Ishikawa (cell line): ENCODE measurements around the gene NDUFB2.

Source experiments
- CEBPB ChIP-seq: IDR thresholded peaks from 2 replicates; pipeline ENCODE4 v1.6.1; 2012
- CREB1 ChIP-seq: IDR thresholded peaks from 2 replicates; pipeline ENCODE4 v1.6.1; 2012; ENCODE audit warnings: low read depth
- EGR1 ChIP-seq: IDR thresholded peaks from 2 replicates; pipeline ENCODE4 v1.6.1; 2012
- EP300 ChIP-seq: IDR thresholded peaks from 2 replicates; pipeline ENCODE4 v1.6.1; 2012; ENCODE audit warnings: borderline replicate concordance
- FOXM1 ChIP-seq: IDR thresholded peaks from 2 replicates; pipeline ENCODE4 v1.6.1; 2012; ENCODE audit warnings: low read depth, borderline replicate concordance
- NFIC ChIP-seq: IDR thresholded peaks from 2 replicates; pipeline ENCODE4 v1.6.1; 2012
- RAD21 ChIP-seq: IDR thresholded peaks from 2 replicates; pipeline ENCODE4 v1.6.1; 2012; ENCODE audit warnings: low read depth
- TAF1 ChIP-seq: IDR thresholded peaks from 2 replicates; pipeline ENCODE4 v1.6.1; 2012; ENCODE audit warnings: low read depth, mild to moderate bottlenecking
- TCF12 ChIP-seq: IDR thresholded peaks from 2 replicates; pipeline ENCODE4 v1.6.1; 2012; ENCODE audit warnings: low read depth
- TEAD4 ChIP-seq: IDR thresholded peaks from 2 replicates; pipeline ENCODE4 v1.6.1; 2012
- YY1 ChIP-seq: IDR thresholded peaks from 2 replicates; pipeline ENCODE4 v1.6.1; 2012; ENCODE audit warnings: low read depth
- ZBTB7A ChIP-seq: IDR thresholded peaks from 2 replicates; pipeline ENCODE4 v1.6.1; 2012; ENCODE audit warnings: low read depth
- TF ChIP-seq, protein P1 (sequence below): IDR thresholded peaks from 2 replicates; pipeline ENCODE4 v1.6.1; 2012; ENCODE audit warnings: low read depth, mild to moderate bottlenecking
- TF ChIP-seq, protein P2 (sequence below): IDR thresholded peaks from 2 replicates; pipeline ENCODE4 v1.6.1; 2012
- TF ChIP-seq, protein P3 (sequence below): IDR thresholded peaks from 2 replicates; pipeline ENCODE4 v1.6.1; 2012

The NDUFB2 gene

DNA sequence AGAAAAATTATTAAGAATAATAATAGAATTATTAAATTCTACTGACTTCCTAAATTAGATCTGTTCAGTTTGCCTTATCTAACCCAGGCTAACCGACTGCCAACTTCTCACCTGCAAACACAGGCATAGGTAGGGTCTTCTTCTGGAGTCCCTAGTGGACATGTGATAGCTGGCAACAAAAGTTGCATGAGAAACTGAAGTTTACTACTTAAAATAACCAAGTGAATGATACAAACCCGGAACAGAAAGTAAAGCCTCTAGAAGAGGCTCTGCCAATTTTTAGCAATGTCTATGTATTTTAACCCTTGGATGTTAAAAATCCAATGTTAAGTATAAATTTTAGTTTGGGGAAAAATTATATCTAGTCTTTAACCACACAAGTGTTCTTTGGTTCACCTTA lies 37.6 kb downstream of the NDUFB2 start:
- TF ChIP-seq CEBPB (no peak), FOXM1 (no peak), EGR1 (no peak), TAF1 (no peak), ZBTB7A (no peak), EP300 (no peak), TEAD4 (no peak), RAD21 (no peak), NFIC (no peak), TCF12 (no peak), CREB1 (no peak), YY1 (no peak)
- TF ChIP-seq, protein P1, sequence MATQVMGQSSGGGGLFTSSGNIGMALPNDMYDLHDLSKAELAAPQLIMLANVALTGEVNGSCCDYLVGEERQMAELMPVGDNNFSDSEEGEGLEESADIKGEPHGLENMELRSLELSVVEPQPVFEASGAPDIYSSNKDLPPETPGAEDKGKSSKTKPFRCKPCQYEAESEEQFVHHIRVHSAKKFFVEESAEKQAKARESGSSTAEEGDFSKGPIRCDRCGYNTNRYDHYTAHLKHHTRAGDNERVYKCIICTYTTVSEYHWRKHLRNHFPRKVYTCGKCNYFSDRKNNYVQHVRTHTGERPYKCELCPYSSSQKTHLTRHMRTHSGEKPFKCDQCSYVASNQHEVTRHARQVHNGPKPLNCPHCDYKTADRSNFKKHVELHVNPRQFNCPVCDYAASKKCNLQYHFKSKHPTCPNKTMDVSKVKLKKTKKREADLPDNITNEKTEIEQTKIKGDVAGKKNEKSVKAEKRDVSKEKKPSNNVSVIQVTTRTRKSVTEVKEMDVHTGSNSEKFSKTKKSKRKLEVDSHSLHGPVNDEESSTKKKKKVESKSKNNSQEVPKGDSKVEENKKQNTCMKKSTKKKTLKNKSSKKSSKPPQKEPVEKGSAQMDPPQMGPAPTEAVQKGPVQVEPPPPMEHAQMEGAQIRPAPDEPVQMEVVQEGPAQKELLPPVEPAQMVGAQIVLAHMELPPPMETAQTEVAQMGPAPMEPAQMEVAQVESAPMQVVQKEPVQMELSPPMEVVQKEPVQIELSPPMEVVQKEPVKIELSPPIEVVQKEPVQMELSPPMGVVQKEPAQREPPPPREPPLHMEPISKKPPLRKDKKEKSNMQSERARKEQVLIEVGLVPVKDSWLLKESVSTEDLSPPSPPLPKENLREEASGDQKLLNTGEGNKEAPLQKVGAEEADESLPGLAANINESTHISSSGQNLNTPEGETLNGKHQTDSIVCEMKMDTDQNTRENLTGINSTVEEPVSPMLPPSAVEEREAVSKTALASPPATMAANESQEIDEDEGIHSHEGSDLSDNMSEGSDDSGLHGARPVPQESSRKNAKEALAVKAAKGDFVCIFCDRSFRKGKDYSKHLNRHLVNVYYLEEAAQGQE = no peak
- TF ChIP-seq, protein P2, sequence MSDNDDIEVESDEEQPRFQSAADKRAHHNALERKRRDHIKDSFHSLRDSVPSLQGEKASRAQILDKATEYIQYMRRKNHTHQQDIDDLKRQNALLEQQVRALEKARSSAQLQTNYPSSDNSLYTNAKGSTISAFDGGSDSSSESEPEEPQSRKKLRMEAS = no peak
- TF ChIP-seq, protein P3, sequence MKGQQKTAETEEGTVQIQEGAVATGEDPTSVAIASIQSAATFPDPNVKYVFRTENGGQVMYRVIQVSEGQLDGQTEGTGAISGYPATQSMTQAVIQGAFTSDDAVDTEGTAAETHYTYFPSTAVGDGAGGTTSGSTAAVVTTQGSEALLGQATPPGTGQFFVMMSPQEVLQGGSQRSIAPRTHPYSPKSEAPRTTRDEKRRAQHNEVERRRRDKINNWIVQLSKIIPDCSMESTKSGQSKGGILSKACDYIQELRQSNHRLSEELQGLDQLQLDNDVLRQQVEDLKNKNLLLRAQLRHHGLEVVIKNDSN = no peak

DNA sequence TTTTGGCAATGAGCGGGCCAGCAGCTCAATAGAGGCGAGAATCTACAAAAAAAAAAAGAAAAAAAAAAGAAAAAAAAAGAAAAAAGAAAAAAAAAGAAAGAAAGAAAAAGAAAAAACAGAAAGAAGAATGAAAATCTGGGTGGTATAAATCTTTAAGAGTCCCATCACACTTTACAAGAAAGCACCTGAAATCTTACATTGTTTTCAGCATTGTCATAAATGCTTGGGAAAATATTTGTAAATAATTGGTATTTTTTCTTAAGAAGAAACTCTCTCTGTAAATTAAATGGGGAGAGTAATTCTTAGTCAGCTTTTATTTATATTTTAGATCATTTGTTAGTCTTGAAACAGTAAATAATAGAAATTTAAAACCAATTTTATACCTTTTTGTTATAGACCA lies 38.2 kb downstream of the NDUFB2 start:
- no peak for TF ChIP-seq RAD21

DNA sequence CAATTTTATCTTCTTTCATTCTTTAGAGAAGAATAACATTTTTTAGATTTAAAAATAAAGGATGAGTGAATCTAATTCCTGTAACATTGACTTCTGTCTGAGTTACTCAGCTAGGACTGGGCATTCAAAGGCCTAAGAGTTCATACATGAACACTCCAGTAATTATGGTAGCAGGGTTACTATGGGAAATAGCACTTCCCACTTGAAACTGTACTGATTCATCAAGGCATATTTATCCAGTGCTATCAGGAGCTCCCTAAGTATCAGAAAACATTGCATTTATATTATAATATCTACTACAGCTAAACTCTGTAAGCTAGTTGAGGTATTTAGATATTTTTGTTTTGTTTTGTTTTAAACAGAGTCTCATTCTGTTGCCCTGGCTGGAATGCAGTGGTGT lies 41.8 kb downstream of the NDUFB2 start:
- TF ChIP-seq, protein P1 = no peak
- no peak for TF ChIP-seq RAD21
- TF ChIP-seq, protein P2 = no peak
- TF ChIP-seq TCF12 = no peak
- no peak for TF ChIP-seq YY1
- TF ChIP-seq NFIC = no peak
- no peak for TF ChIP-seq CREB1
- TF ChIP-seq FOXM1 = no peak
- no peak for TF ChIP-seq EP300
- TF ChIP-seq, protein P3 = no peak
- no peak for TF ChIP-seq EGR1
- no peak for TF ChIP-seq ZBTB7A
- TF ChIP-seq TEAD4 = no peak
- TF ChIP-seq TAF1 = no peak
- TF ChIP-seq CEBPB = no peak

DNA sequence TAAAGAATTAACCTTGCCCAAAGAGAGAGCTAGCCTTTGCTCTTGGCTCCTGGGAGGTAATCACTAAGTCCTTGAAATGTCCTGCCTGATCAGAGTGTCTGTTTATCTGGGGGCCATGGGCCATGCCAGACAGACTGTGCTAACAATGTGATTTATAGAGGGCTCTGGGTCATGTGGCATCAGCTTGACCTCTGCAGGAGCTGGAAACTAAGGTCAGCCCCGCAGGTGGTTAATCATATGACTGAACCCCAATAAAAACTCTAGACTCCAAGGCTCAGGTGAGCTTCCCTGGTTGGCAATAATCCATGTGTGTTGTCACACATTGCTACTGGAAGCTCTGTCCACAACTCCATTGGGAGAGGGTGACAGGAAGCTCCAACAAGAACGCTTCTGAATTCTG lies 47.5 kb downstream of the NDUFB2 start:
- TF ChIP-seq CREB1 (no peak), TAF1 (no peak), NFIC (no peak), ZBTB7A (no peak), FOXM1 (no peak), TEAD4 (no peak), YY1 (no peak), RAD21 (no peak), TCF12 (no peak), EP300 (no peak), EGR1 (no peak), CEBPB (no peak)
- TF ChIP-seq, protein P3 = no peak
- TF ChIP-seq, protein P1 = no peak
- TF ChIP-seq, protein P2 = no peak
